H9 (cell line): ENCODE results near the gene CXCL9. TPM values are rescaled to one million over a fixed set of nuclear protein-coding genes. Genes with fewer than 3 reads are reported as not detected.

Experiments used
- DNase-seq: peaks from one replicate; pipeline ENCODE4 v3.0.0-alpha.2; 2017
- H2AFZ ChIP-seq: one replicate; pipeline ENCODE4 v1.6.1; 2013; ENCODE audit warnings: mild to moderate bottlenecking, low read length, control low read depth, moderate library complexity
- H2AK5ac ChIP-seq: 2 replicates; pipeline ENCODE4 v1.6.1; 2013; ENCODE audit warnings: low read length, control low read depth, mixed read lengths; ENCODE audit not compliant: insufficient read length
- H2BK120ac ChIP-seq: one replicate; pipeline ENCODE4 v1.6.1; 2013; ENCODE audit warnings: low read depth, mild to moderate bottlenecking, low read length, control low read depth, inconsistent platforms; ENCODE audit not compliant: poor library complexity, severe bottlenecking
- H2BK12ac ChIP-seq: 2 replicates; pipeline ENCODE4 v1.6.1; 2013; ENCODE audit warnings: low read length, control low read depth, mixed read lengths, low read depth; ENCODE audit not compliant: insufficient read length
- H2BK15ac ChIP-seq: 2 replicates; pipeline ENCODE4 v1.6.1; 2013; ENCODE audit warnings: low read depth, low read length, control low read depth
- H2BK20ac ChIP-seq: one replicate; pipeline ENCODE4 v1.6.1; 2013; ENCODE audit warnings: low read depth, mild to moderate bottlenecking, low read length, control low read depth, inconsistent platforms; ENCODE audit not compliant: poor library complexity, severe bottlenecking
- H2BK5ac ChIP-seq: 2 replicates; pipeline ENCODE4 v1.6.1; 2013; ENCODE audit warnings: low read length, control low read depth, mixed read lengths; ENCODE audit not compliant: insufficient read length
- H3K14ac ChIP-seq: 2 replicates; pipeline ENCODE4 v1.6.1; 2013; ENCODE audit warnings: low read length, control low read depth; ENCODE audit not compliant: insufficient read depth
- H3K18ac ChIP-seq: 2 replicates; pipeline ENCODE4 v1.6.1; 2013; ENCODE audit warnings: low read depth, mild to moderate bottlenecking, mixed read lengths, low read length, control low read depth; ENCODE audit not compliant: insufficient read length
- H3K23ac ChIP-seq: 2 replicates; pipeline ENCODE4 v1.6.1; 2013; ENCODE audit warnings: low read length, control low read depth, mixed read lengths, low read depth; ENCODE audit not compliant: insufficient read length
- H3K23me2 ChIP-seq: 2 replicates; pipeline ENCODE4 v1.6.1; 2013; ENCODE audit warnings: low read depth, mild to moderate bottlenecking, mixed read lengths, low read length, control low read depth; ENCODE audit not compliant: insufficient read length, poor library complexity, severe bottlenecking
- H3K27ac ChIP-seq: 2 replicates; pipeline ENCODE4 v1.5.1; 2013; ENCODE audit warnings: low read length, control low read depth, mixed read lengths, low read depth; ENCODE audit not compliant: insufficient read length
- H3K27me3 ChIP-seq: 2 replicates; pipeline ENCODE4 v1.6.1; 2013; ENCODE audit warnings: low read length, control low read depth, inconsistent platforms; ENCODE audit not compliant: insufficient read depth
- H3K4ac ChIP-seq: 2 replicates; pipeline ENCODE4 v1.6.1; 2013; ENCODE audit warnings: low read depth, mild to moderate bottlenecking, control low read depth, inconsistent platforms, low read length, moderate library complexity
- H3K4me1 ChIP-seq: 2 replicates; pipeline ENCODE4 v1.6.1; 2013; ENCODE audit warnings: low read length, control low read depth, inconsistent platforms; ENCODE audit not compliant: insufficient read depth
- H3K4me2 ChIP-seq: 2 replicates; pipeline ENCODE4 v1.6.1; 2013; ENCODE audit warnings: low read length, control low read depth, mixed read lengths; ENCODE audit not compliant: insufficient read length, insufficient read depth
- H3K56ac ChIP-seq: 2 replicates; pipeline ENCODE4 v1.6.1; 2013; ENCODE audit warnings: low read depth, mild to moderate bottlenecking, mixed read lengths, low read length, control low read depth; ENCODE audit not compliant: insufficient read length
- H3K79me1 ChIP-seq: 2 replicates; pipeline ENCODE4 v1.6.1; 2013; ENCODE audit warnings: low read depth, mild to moderate bottlenecking, moderate library complexity, low read length, control low read depth, inconsistent platforms; ENCODE audit not compliant: insufficient read depth, poor library complexity, severe bottlenecking
- H3K79me2 ChIP-seq: 2 replicates; pipeline ENCODE4 v1.6.1; 2013; ENCODE audit warnings: low read length, control low read depth, inconsistent platforms; ENCODE audit not compliant: insufficient read depth
- H3K9ac ChIP-seq: 2 replicates; pipeline ENCODE4 v1.6.1; 2013; ENCODE audit warnings: low read length, control low read depth, mixed read lengths; ENCODE audit not compliant: insufficient read length; ENCODE audit errors: extremely low read depth
- H3K9me3 ChIP-seq: one replicate; pipeline ENCODE4 v1.6.1; 2013; ENCODE audit warnings: low read depth, low read length, inconsistent platforms; ENCODE audit not compliant: control insufficient read depth
- H3T11ph ChIP-seq: one replicate; pipeline ENCODE4 v1.6.1; 2013; ENCODE audit warnings: mild to moderate bottlenecking, low read length, control low read depth, inconsistent platforms
- H4K20me1 ChIP-seq: one replicate; pipeline ENCODE4 v1.6.1; 2013; ENCODE audit not compliant: control insufficient read depth, insufficient read length, insufficient read depth
- H4K5ac ChIP-seq: 2 replicates; pipeline ENCODE4 v1.6.1; 2013; ENCODE audit warnings: low read depth, mild to moderate bottlenecking, mixed read lengths, low read length, control low read depth; ENCODE audit not compliant: insufficient read length
- H4K8ac ChIP-seq: replicated peaks from 2 replicates; pipeline ENCODE4 v1.6.1; 2013; ENCODE audit warnings: low read length, control low read depth, mixed read lengths, low read depth; ENCODE audit not compliant: insufficient read length
- H4K91ac ChIP-seq: 2 replicates; pipeline ENCODE4 v1.6.1; 2013; ENCODE audit warnings: low read depth, mild to moderate bottlenecking, moderate library complexity, mixed read lengths, low read length, control low read depth; ENCODE audit not compliant: insufficient read length
- H3K27ac Mint-ChIP-seq, 3 experiments: 2 replicates in 2 of 3; 3 replicates in 1 of 3; pipeline ENCODE4 v1.8.0; 2020 to 2021; ENCODE audit warnings: mixed read lengths in 3 of 3, mild to moderate bottlenecking in 1 of 3, moderate library complexity in 1 of 3
- H3K27me3 Mint-ChIP-seq: 2 replicates; pipeline ENCODE4 v1.8.0; 2021; ENCODE audit warnings: low read depth, mild to moderate bottlenecking, moderate library complexity, mixed read lengths
- H3K36me3 Mint-ChIP-seq, 3 experiments: 2 replicates in 2 of 3; 3 replicates in 1 of 3; pipeline ENCODE4 v1.8.0; 2020 to 2021; ENCODE audit warnings: low read depth in 3 of 3, mixed read lengths in 3 of 3; ENCODE audit not compliant: insufficient read depth in 1 of 3
- H3K4me1 Mint-ChIP-seq, 2 experiments: 2 replicates each; pipeline ENCODE4 v1.8.0; 2020; ENCODE audit warnings: mixed read lengths in 2 of 2
- H3K4me3 Mint-ChIP-seq, 2 experiments: 2 replicates in 1 of 2; 3 replicates in 1 of 2; pipeline ENCODE4 v1.8.0; 2020 to 2021; ENCODE audit warnings: mild to moderate bottlenecking in 2 of 2, mixed read lengths in 2 of 2, moderate library complexity in 1 of 2
- H3K9me3 Mint-ChIP-seq, 2 experiments: 2 replicates in 1 of 2; 3 replicates in 1 of 2; pipeline ENCODE4 v1.8.0; 2020; ENCODE audit warnings: mild to moderate bottlenecking in 2 of 2, mixed read lengths in 2 of 2, moderate library complexity in 1 of 2
- WGBS: extraction: QIAGEN DNeasy Blood & Tissue Kit; methylation state at CpG from one replicate; pipeline ENCODE4 v1.1.7; 2013; ENCODE audit warnings: missing lambda C conversion rate, low lambda C conversion rate, mixed read lengths; ENCODE audit not compliant: insufficient read length; ENCODE audit errors: extremely low coverage; 5-methylcytosine and 5-hydroxymethylcytosine counted together
- total RNA-seq: library from RNA; stranded (reverse); gene quantifications from 2 replicates; pipeline ENCODE4 v1.2.1, GENCODE V29; 2021
- TF ChIP-seq, protein P1 (sequence below): fragments of 200-600 bp; sonication (generic); conservative IDR thresholded peaks from 3 replicates; pipeline ENCODE4 v1.8.0; 2021; ENCODE audit warnings: antibody characterized with exemption, mild to moderate bottlenecking

The CXCL9 gene
- total RNA-seq, 1 experiment from 2014 or later = not detected

DNA sequence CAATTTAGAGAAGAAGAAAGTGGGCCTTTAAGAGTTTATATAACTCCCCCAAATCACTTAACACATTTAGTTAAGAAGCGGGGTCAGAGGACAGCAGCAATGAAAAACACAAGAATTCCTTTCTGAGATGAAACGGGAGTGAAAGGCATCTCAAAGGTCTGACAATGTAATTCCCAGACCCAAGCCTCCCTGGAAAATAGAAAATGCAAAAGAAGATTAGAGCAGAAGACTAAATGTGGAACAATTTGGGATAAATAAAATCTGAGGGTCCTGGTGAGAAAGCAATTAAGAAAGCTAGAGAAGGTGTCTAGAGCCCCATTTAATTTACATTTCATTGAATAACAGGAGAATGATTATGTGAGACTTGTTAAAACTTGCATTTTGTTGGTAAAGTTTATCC, 48.1 kb upstream of the CXCL9 start:
- H3K4ac ChIP-seq = no peak overlapping the region
- H3K18ac ChIP-seq = no peak overlapping the region
- H3K27ac ChIP-seq = no peak overlapping the region
- H3K14ac ChIP-seq = no peak overlapping the region
- no peak overlapping the region for H2BK5ac ChIP-seq
- H2AK5ac ChIP-seq = no peak overlapping the region
- TF ChIP-seq, protein P1, sequence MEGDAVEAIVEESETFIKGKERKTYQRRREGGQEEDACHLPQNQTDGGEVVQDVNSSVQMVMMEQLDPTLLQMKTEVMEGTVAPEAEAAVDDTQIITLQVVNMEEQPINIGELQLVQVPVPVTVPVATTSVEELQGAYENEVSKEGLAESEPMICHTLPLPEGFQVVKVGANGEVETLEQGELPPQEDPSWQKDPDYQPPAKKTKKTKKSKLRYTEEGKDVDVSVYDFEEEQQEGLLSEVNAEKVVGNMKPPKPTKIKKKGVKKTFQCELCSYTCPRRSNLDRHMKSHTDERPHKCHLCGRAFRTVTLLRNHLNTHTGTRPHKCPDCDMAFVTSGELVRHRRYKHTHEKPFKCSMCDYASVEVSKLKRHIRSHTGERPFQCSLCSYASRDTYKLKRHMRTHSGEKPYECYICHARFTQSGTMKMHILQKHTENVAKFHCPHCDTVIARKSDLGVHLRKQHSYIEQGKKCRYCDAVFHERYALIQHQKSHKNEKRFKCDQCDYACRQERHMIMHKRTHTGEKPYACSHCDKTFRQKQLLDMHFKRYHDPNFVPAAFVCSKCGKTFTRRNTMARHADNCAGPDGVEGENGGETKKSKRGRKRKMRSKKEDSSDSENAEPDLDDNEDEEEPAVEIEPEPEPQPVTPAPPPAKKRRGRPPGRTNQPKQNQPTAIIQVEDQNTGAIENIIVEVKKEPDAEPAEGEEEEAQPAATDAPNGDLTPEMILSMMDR = no peak
- Mint-ChIP-seq H3K27me3 (no peaks in the 10 kb centered on the region), H3K9me3 (no peaks in the 10 kb centered on the region), H3K4me3 (no peak overlapping the region), H3K27ac (peak overlapping the region; percentile 20 to 94 (median 46); a peak in 4 of 7 replicates), H3K36me3 (no peaks in the 10 kb centered on the region), H3K4me1 (peaks cover 32 to 40% of the 10 kb centered on the region in 2 experiments)
- H4K20me1 ChIP-seq = no peaks in the 10 kb centered on the region
- no peaks in the 10 kb centered on the region for H3K79me1 ChIP-seq
- no peaks in the 10 kb centered on the region for H3K23me2 ChIP-seq
- H2BK120ac ChIP-seq = no peak overlapping the region
- H2BK20ac ChIP-seq = no peak overlapping the region
- H3T11ph ChIP-seq = no peak overlapping the region
- no peak overlapping the region for H3K4me2 ChIP-seq
- H4K8ac ChIP-seq = no peak overlapping the region
- no peak overlapping the region for H3K9ac ChIP-seq
- H3K27me3 ChIP-seq = no peaks in the 10 kb centered on the region
- no peak overlapping the region for H3K56ac ChIP-seq
- no peaks in the 10 kb centered on the region for H3K79me2 ChIP-seq
- H2BK15ac ChIP-seq = no peak overlapping the region
- no peak overlapping the region for H3K23ac ChIP-seq
- peaks cover 9% of the 10 kb centered on the region for H3K4me1 ChIP-seq
- H4K91ac ChIP-seq = no peak overlapping the region
- no peak for DNase-seq
- H4K5ac ChIP-seq = no peak overlapping the region
- H2AFZ ChIP-seq = no peak overlapping the region
- no CpG with 5 or more reads among the region's 2 CpGs for WGBS
- no peak overlapping the region for H2BK12ac ChIP-seq
- no peaks in the 10 kb centered on the region for H3K9me3 ChIP-seq
